DND-41 (cell line): ENCODE data around the gene TSPEAR.
"Not testable (repeated sequence)": the region's sequence is repeated elsewhere in the genome, so short reads cannot be mapped to it uniquely, and the experiment has no call there.

Source experiments
- ATAC-seq: fragments of 200-7000 bp; cut with Tn5 transposase; 3 replicates; pipeline ENCODE4 v1.9.1; 2021; ENCODE audit warnings: low read depth; ENCODE audit not compliant: insufficient read depth
- DNase-seq: peaks from one replicate; pipeline ENCODE4 v3.0.0-alpha.2; 2020
- H2AFZ ChIP-seq: 2 replicates; pipeline ENCODE4 v1.6.0; 2012; ENCODE audit warnings: low read depth, low read length
- H3K27ac ChIP-seq: 2 replicates; pipeline ENCODE4 v1.5.1; 2012; ENCODE audit warnings: low read length, inconsistent platforms
- H3K27me3 ChIP-seq: fragments of 200-600 bp; sonication (generic); 2 replicates; pipeline ENCODE4 v1.6.0; 2012; ENCODE audit warnings: low read length, mild to moderate bottlenecking, inconsistent platforms; ENCODE audit not compliant: insufficient read depth, poor library complexity
- H3K36me3 ChIP-seq: 2 replicates; pipeline ENCODE4 v1.5.1; 2012; ENCODE audit warnings: low read length, inconsistent platforms; ENCODE audit not compliant: insufficient read depth
- H3K4me1 ChIP-seq: 2 replicates; pipeline ENCODE4 v1.5.1; 2012; ENCODE audit warnings: mild to moderate bottlenecking, low read length; ENCODE audit not compliant: insufficient read depth
- H3K4me2 ChIP-seq: 2 replicates; pipeline ENCODE4 v1.6.0; 2012; ENCODE audit warnings: mild to moderate bottlenecking, moderate library complexity, low read length, inconsistent platforms; ENCODE audit not compliant: insufficient read depth
- H3K4me3 ChIP-seq, 2 experiments: fragments of 200-600 bp in 1 of 2; shearing (Covaris generic) in 1 of 2; 2 replicates each; pipeline ENCODE4 v1.5.1; 2012 to 2016; ENCODE audit warnings: inconsistent platforms in 2 of 2, low read length in 2 of 2, mild to moderate bottlenecking in 2 of 2, low read depth in 1 of 2, moderate library complexity in 1 of 2
- H3K79me2 ChIP-seq: 2 replicates; pipeline ENCODE4 v1.6.0; 2012; ENCODE audit warnings: low read length, inconsistent platforms; ENCODE audit not compliant: insufficient read depth
- H3K9ac ChIP-seq: 2 replicates; pipeline ENCODE4 v1.6.0; 2012; ENCODE audit warnings: low read depth, mild to moderate bottlenecking, inconsistent platforms, low read length, moderate library complexity
- H3K9me3 ChIP-seq: 2 replicates; pipeline ENCODE4 v1.5.1; 2012; ENCODE audit warnings: low read length, moderate library complexity, mild to moderate bottlenecking, inconsistent platforms; ENCODE audit not compliant: insufficient read depth, severe bottlenecking
- H4K20me1 ChIP-seq: 2 replicates; pipeline ENCODE4 v1.6.0; 2012; ENCODE audit warnings: low read length; ENCODE audit not compliant: insufficient read depth
- EZH2 ChIP-seq: IDR thresholded peaks from 3 replicates; pipeline ENCODE4 v1.6.1; 2012; ENCODE audit warnings: borderline replicate concordance, low read depth, mild to moderate bottlenecking, moderate library complexity, low read length, inconsistent platforms; ENCODE audit not compliant: severe bottlenecking
- TF ChIP-seq, protein P1 (sequence below): IDR thresholded peaks from 2 replicates; pipeline ENCODE4 v1.5.1; 2012; ENCODE audit warnings: borderline replicate concordance, low read length, moderate library complexity, mild to moderate bottlenecking; ENCODE audit not compliant: poor library complexity, severe bottlenecking; ENCODE audit errors: extremely low read depth

The TSPEAR gene

DNA sequence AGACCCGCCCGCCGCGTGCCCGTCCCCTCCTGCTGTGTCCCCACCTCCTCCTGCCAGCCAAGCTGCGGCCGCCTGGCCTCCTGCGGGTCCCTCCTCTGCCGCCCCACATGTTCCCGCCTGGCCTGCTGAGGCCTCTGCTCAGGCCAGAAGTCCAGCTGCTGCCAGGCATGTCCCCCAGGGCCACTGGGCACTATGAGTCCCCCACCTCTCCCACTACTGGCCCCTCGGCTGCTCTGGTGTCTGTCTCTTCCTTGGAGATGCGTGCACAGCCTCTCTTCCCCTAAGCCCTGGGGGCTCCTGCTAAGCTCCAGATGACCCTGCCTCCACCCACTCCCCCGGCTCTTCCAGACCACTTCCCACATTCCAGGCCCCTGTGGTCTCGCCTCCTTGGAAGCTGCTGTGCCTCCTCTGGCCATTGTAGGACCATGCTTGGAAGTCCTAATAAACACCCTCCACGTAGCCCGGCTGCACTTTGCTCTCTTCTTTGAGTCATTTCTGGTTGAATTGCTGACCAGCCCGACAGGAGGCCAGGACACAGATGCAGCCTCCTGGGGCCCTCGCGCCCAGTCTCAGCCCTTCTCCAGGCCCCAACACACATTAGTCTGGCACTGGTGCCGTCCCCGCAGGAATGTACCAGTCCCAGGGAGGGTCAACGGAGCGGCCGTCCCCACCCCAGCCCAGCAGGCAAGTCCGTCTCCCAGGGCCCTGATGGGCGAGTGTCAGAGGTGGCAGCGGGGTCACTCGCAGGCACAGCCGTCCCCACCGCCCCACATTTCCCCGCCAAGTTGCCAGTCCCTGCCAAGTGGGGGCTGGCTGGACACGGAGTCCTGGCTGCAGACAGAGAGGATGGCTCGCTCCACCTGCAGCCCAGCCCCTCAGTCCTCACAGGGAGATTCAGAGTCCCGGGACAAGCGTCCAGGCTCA is 13.3 kb downstream of the TSPEAR start:
- Histone ChIP-seq H3K36me3 (no peaks in the 10 kb centered on the region), H3K4me1 (no peaks in the 10 kb centered on the region), H3K4me3 (no peak overlapping the region), H2AFZ (no peak overlapping the region), H3K9me3 (no peaks in the 10 kb centered on the region), H4K20me1 (no peaks in the 10 kb centered on the region; the same call in 1 of the 2 replicates), H3K27me3 (peaks cover 10% of the 10 kb centered on the region), H3K9ac (no peak overlapping the region), H3K79me2 (no peaks in the 10 kb centered on the region), H3K27ac (no peak overlapping the region), H3K4me2 (no peak overlapping the region)
- ATAC-seq, result no peak
- TF ChIP-seq EZH2, result no peak
- TF ChIP-seq, protein P1, sequence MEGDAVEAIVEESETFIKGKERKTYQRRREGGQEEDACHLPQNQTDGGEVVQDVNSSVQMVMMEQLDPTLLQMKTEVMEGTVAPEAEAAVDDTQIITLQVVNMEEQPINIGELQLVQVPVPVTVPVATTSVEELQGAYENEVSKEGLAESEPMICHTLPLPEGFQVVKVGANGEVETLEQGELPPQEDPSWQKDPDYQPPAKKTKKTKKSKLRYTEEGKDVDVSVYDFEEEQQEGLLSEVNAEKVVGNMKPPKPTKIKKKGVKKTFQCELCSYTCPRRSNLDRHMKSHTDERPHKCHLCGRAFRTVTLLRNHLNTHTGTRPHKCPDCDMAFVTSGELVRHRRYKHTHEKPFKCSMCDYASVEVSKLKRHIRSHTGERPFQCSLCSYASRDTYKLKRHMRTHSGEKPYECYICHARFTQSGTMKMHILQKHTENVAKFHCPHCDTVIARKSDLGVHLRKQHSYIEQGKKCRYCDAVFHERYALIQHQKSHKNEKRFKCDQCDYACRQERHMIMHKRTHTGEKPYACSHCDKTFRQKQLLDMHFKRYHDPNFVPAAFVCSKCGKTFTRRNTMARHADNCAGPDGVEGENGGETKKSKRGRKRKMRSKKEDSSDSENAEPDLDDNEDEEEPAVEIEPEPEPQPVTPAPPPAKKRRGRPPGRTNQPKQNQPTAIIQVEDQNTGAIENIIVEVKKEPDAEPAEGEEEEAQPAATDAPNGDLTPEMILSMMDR, result no peak
- no peak for DNase-seq

DNA sequence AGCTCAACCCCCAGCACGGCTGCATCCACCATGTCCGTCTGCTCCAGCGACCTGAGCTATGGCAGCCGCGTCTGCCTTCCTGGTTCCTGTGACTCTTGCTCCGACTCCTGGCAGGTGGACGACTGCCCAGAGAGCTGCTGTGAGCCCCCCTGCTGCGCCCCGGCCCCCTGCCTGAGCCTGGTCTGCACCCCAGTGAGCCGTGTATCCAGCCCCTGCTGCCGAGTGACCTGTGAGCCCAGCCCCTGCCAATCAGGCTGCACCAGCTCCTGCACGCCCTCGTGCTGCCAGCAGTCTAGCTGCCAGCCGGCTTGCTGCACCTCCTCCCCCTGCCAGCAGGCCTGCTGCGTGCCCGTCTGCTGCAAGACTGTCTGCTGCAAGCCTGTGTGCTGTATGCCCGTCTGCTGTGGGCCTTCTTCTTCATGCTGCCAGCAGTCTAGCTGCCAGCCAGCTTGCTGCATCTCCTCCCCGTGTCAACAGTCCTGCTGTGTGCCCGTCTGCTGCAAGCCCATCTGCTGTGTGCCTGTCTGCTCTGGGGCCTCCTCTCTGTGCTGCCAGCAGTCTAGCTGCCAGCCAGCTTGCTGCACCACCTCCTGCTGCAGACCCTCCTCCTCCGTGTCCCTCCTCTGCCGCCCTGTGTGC is 14.1 kb downstream of the TSPEAR start, which contains the start of gene KRTAP10-12:
TSS of gene KRTAP10-12 (plus strand) at position 1 of the 639 bp plus-strand sequence. CDS start at position 31, 30 bp downstream.
- DNase-seq, H3K4me1 ChIP-seq, H3K4me3 ChIP-seq, H4K20me1 ChIP-seq, H3K9ac ChIP-seq, H3K9me3 ChIP-seq, H3K27ac ChIP-seq, H3K79me2 ChIP-seq, H3K27me3 ChIP-seq, H3K36me3 ChIP-seq, H2AFZ ChIP-seq, H3K4me2 ChIP-seq, ATAC-seq: not testable (repeated sequence)

DNA sequence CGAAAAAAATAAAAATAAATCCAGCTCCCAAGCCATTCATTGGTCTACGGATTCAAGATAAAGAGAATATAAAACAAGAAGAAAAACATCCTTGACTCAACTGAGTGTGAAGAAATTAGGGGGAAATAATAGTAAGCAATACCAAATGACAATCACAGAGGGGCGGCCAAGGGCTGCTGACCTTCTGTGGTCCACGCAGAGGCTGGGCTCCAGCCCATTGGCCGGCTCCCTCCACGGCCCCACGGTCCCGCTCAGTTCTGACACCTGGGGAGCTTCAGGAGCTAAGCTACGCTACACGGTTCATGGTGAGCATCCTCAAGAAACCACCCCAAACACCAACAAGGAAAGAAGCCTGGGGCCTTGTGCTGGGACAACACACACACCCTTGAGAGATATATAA is 14.8 kb downstream of the TSPEAR start:
- TF ChIP-seq EZH2, result no peak
- TF ChIP-seq, protein P1, result no peak
- DNase-seq (no peak), ATAC-seq (no peak)
- no peaks in the 10 kb centered on the region for H3K9me3 ChIP-seq
- no peaks in the 10 kb centered on the region; the same call in 1 of the 2 replicates for H4K20me1 ChIP-seq
- peaks cover 10% of the 10 kb centered on the region for H3K27me3 ChIP-seq
- H3K27ac ChIP-seq, result no peak overlapping the region
- no peak overlapping the region for H3K4me3 ChIP-seq
- H3K9ac ChIP-seq, result no peak overlapping the region
- H3K36me3 ChIP-seq, result no peaks in the 10 kb centered on the region
- no peaks in the 10 kb centered on the region for H3K79me2 ChIP-seq
- H3K4me2 ChIP-seq, result no peak overlapping the region
- H3K4me1 ChIP-seq, result no peaks in the 10 kb centered on the region
- H2AFZ ChIP-seq, result no peak overlapping the region

DNA sequence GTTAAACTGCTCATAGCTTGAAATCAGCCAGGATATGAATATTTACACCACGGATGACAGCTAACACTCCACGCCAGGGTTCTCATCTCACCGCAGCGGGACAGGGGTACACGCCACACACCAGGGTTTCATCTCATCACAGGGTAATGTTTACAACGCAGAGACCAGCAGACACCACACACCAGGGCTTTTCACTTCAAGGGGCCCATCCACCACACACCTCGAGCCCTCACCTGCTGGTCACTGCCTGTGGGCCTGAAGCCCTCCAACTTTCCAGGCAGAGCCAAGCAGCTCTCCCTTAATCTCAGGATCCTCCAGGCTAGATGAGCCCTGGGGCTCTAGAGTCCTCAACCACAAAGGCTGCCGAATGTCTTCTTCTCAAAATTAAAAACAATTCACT is 15.7 kb downstream of the TSPEAR start:
- H2AFZ ChIP-seq, result no peak overlapping the region
- H3K79me2 ChIP-seq, result no peaks in the 10 kb centered on the region
- no peak overlapping the region for H3K9ac ChIP-seq
- DNase-seq (no peak), ATAC-seq (no peak)
- H3K9me3 ChIP-seq, result no peaks in the 10 kb centered on the region
- no peak overlapping the region for H3K4me3 ChIP-seq
- H3K36me3 ChIP-seq, result no peaks in the 10 kb centered on the region
- no peaks in the 10 kb centered on the region for H3K4me1 ChIP-seq
- no peaks in the 10 kb centered on the region; the same call in 1 of the 2 replicates for H4K20me1 ChIP-seq
- H3K27ac ChIP-seq, result no peak overlapping the region
- no peak overlapping the region for H3K4me2 ChIP-seq
- TF ChIP-seq EZH2, result no peak
- TF ChIP-seq, protein P1, result no peak
- H3K27me3 ChIP-seq, result peaks cover 5% of the 10 kb centered on the region
